ENCODE measurements around the gene SERP1.

Gene SERP1

DNA sequence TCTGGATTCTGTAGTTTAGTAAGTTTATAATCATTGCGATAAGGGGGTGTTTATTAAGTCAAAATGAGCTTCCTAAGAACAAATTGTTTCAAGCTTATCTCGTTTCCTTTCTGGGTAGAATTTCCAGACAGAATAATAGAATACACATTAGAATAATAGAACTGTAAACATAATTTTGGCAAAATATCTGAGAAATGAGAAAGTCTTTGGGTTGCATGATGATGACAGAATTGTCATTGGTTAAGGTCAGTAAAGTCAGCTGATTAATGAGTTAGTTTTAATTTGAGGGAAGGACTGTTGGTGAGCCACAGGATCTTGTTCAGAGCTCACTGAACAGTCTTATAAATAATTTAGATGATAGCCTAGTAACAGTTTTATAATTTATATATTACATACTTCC lies 10.5 kb upstream of the SERP1 start:
- Histone ChIP-seq H3K9me3 (ENCODE audit: insufficient read depth, low read depth, low read length) (no peaks in the 10 kb centered on the region), H3K27me3 (ENCODE audit: insufficient read depth, low read length) (no peaks in the 10 kb centered on the region), H3K36me3 (ENCODE audit: insufficient read depth, low read depth, low read length) (peaks cover 62% of the 10 kb centered on the region), H3K9ac (ENCODE audit: low read depth, low read length) (no peak overlapping the region), H3K4me3 (ENCODE audit: low read length) (no peak overlapping the region), H3K4me1 (ENCODE audit: insufficient read depth, low read length) (no peaks in the 10 kb centered on the region), H3K27ac (ENCODE audit: low read length) (no peak overlapping the region)

DNA sequence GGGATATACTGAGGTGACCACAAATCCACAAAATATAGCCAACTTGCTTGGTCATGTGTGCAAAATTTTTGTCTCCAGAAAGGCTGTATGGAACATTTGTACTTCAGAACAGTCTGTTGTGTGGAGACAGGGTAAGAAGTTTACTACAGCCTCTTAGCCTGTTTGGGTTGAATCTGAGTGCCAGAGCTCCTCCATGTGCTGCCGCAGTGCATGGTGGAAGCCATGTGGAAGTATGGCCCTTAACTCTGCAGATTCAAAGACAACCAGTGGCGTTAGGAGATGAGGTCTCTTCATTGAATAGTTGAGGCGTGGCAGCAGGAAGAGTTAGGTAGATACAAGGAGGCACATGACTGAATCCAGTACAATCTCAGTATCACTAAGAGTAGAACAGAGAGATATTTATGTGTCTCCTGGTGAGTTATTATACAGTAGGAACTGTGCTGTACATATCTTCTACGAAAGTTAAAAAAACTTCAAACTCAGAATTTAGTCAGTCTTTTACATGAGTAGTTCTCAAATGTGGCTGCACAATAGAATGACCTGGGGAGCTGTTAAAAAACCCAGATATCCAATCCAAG lies 9.7 kb upstream of the SERP1 start:
- Histone ChIP-seq H3K4me1 (ENCODE audit: insufficient read depth, low read length) (no peaks in the 10 kb centered on the region), H3K9ac (ENCODE audit: low read depth, low read length) (no peak overlapping the region), H3K9me3 (ENCODE audit: insufficient read depth, low read depth, low read length) (no peaks in the 10 kb centered on the region), H3K36me3 (ENCODE audit: insufficient read depth, low read depth, low read length) (peaks cover 62% of the 10 kb centered on the region), H3K4me3 (ENCODE audit: low read length) (no peak overlapping the region), H3K27ac (ENCODE audit: low read length) (no peak overlapping the region), H3K27me3 (ENCODE audit: insufficient read depth, low read length) (no peaks in the 10 kb centered on the region)

GRCh38 chr3:150547045-150547741 lies 897 bp upstream of the SERP1 start:
- H3K9me3 ChIP-seq (ENCODE audit: insufficient read depth, low read depth, low read length): no peaks in the 10 kb centered on the region
- no peaks in the 10 kb centered on the region for H3K27me3 ChIP-seq (ENCODE audit: insufficient read depth, low read length)
- peak overlapping the region; percentile 97; the same call in 1 of the 2 replicates for H3K9ac ChIP-seq (ENCODE audit: low read depth, low read length)
- peaks cover 30% of the 10 kb centered on the region for H3K36me3 ChIP-seq (ENCODE audit: insufficient read depth, low read depth, low read length)
- H3K27ac ChIP-seq (ENCODE audit: low read length): peak overlapping the region; percentile 90
- peaks cover 5% of the 10 kb centered on the region; the same call in 1 of the 2 replicates for H3K4me1 ChIP-seq (ENCODE audit: insufficient read depth, low read length)
- peak overlapping the region; percentile 95 for H3K4me3 ChIP-seq (ENCODE audit: low read length)

DNA sequence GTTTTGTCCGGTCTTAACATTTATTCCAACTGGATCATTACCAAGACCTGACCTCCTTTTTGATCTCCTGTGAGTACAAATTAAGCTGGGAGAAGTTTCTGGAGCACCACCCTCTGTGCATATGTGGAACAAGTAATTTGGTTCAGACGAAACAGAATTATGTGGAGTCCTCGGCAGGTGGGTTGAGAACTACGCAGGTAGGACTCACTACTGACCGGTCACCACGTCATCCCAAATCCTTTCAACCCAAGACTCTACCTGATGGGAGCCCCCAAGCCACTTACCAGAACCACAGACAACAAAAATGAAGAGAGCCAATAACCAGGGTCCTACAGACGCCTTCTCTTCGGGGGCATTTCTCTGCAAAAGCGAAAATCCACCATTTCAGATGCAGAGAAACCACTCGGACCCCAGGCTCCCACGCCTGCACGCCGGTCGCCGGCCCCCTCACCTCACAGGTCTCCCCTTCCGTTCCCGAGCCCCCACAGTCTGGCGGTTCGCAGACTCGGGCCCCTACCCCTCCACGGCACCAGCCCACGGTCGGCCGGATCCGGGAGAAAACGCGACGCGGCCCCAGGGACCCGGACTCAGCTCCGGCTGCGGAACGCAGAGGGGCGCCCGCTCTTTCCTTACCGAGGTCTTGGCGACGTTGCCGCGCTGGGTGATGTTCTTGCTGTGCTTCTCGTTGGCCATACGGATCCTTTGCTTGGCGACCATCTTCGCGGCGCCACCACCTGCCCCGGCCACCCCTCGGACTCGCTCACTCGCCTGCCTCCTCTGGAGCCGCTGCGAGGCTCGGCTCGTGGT lies 674 bp downstream of the SERP1 start:
- H3K9me3 ChIP-seq (ENCODE audit: insufficient read depth, low read depth, low read length): no peaks in the 10 kb centered on the region
- peak overlapping the region; percentile 95 for H3K4me3 ChIP-seq (ENCODE audit: low read length)
- peak overlapping the region; percentile 97 for H3K9ac ChIP-seq (ENCODE audit: low read depth, low read length)
- H3K36me3 ChIP-seq (ENCODE audit: insufficient read depth, low read depth, low read length): peaks cover 36% of the 10 kb centered on the region
- H3K27ac ChIP-seq (ENCODE audit: low read length): peak overlapping the region; percentile 80
- H3K4me1 ChIP-seq (ENCODE audit: insufficient read depth, low read length): peaks cover 5% of the 10 kb centered on the region; the same call in 1 of the 2 replicates
- H3K27me3 ChIP-seq (ENCODE audit: insufficient read depth, low read length): no peaks in the 10 kb centered on the region

- no peak overlapping the region for H3K27ac ChIP-seq (ENCODE audit: low read length)
- no peaks in the 10 kb centered on the region for H3K9me3 ChIP-seq (ENCODE audit: insufficient read depth, low read depth, low read length)
- H3K4me1 ChIP-seq (ENCODE audit: insufficient read depth, low read length): peaks cover 5% of the 10 kb centered on the region; the same call in 1 of the 2 replicates
- peak overlapping the region; percentile 95 for H3K4me3 ChIP-seq (ENCODE audit: low read length)
- no peaks in the 10 kb centered on the region for H3K27me3 ChIP-seq (ENCODE audit: insufficient read depth, low read length)
- H3K36me3 ChIP-seq (ENCODE audit: insufficient read depth, low read depth, low read length): peaks cover 36% of the 10 kb centered on the region
- H3K9ac ChIP-seq (ENCODE audit: low read depth, low read length): peak overlapping the region; percentile 97
Measured at GRCh38 chr3:150544726-150545125, 1.6 kb downstream of the SERP1 start.

GRCh38 chr3:150544041-150544440 lies 2.3 kb downstream of the SERP1 start:
- H3K4me3 ChIP-seq (ENCODE audit: low read length): peak overlapping the region; percentile 95
- H3K4me1 ChIP-seq (ENCODE audit: insufficient read depth, low read length): peaks cover 5% of the 10 kb centered on the region; the same call in 1 of the 2 replicates
- H3K9ac ChIP-seq (ENCODE audit: low read depth, low read length): peak overlapping the region; percentile 97; the same call in 1 of the 2 replicates
- H3K27ac ChIP-seq (ENCODE audit: low read length): no peak overlapping the region
- H3K36me3 ChIP-seq (ENCODE audit: insufficient read depth, low read depth, low read length): peaks cover 36% of the 10 kb centered on the region
- H3K27me3 ChIP-seq (ENCODE audit: insufficient read depth, low read length): no peaks in the 10 kb centered on the region
- no peaks in the 10 kb centered on the region for H3K9me3 ChIP-seq (ENCODE audit: insufficient read depth, low read depth, low read length)

GRCh38 chr3:150543531-150543930 lies 2.8 kb downstream of the SERP1 start:
- Histone ChIP-seq H3K4me3 (ENCODE audit: low read length) (no peak overlapping the region), H3K9ac (ENCODE audit: low read depth, low read length) (no peak overlapping the region), H3K27me3 (ENCODE audit: insufficient read depth, low read length) (no peaks in the 10 kb centered on the region), H3K9me3 (ENCODE audit: insufficient read depth, low read depth, low read length) (no peaks in the 10 kb centered on the region), H3K27ac (ENCODE audit: low read length) (no peak overlapping the region), H3K4me1 (ENCODE audit: insufficient read depth, low read length) (peaks cover 5% of the 10 kb centered on the region; the same call in 1 of the 2 replicates), H3K36me3 (ENCODE audit: insufficient read depth, low read depth, low read length) (peaks cover 36% of the 10 kb centered on the region)

DNA sequence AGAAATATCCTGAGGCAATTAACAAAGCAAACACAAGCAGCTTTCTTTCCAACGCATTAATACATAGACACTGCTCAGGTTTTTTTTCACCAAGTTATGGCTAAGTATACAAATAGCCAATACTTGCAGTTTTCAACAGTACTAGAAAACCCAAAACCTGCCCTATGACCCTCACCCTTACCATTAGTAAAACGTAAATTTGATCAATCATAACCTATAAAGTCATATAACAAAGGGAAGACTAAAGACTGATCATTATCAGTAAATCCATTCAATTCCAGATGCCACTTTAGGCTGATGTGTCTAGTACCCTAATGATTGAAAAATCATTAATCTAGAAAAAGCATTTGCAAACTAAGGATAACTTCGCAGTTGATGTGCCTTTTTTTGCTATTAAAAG lies 3.2 kb downstream of the SERP1 start:
- H3K27ac ChIP-seq (ENCODE audit: low read length): no peak overlapping the region
- H3K36me3 ChIP-seq (ENCODE audit: insufficient read depth, low read depth, low read length): peaks cover 36% of the 10 kb centered on the region
- H3K9ac ChIP-seq (ENCODE audit: low read depth, low read length): no peak overlapping the region
- H3K4me3 ChIP-seq (ENCODE audit: low read length): no peak overlapping the region
- peaks cover 5% of the 10 kb centered on the region; the same call in 1 of the 2 replicates for H3K4me1 ChIP-seq (ENCODE audit: insufficient read depth, low read length)
- H3K9me3 ChIP-seq (ENCODE audit: insufficient read depth, low read depth, low read length): no peaks in the 10 kb centered on the region
- H3K27me3 ChIP-seq (ENCODE audit: insufficient read depth, low read length): no peaks in the 10 kb centered on the region

DNA sequence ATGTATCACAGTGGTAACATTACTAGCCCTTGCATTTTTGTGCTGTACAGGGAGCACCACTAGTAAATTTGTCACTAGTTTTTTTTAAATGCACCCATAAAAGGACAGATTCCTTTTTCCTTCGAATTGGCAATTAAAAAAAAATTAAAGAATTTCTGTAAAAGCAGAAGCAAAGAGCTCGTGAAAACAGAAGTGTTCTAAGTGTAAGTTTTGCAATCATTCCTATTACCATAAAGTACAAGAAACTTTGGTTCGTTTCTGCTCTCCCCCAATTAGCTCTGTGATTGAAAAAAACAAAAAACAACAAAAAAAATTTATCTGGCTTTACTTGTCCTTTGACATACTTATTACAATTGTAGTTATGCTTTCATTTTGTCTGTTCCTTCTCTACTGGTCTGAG lies 5.3 kb downstream of the SERP1 start:
- peaks cover 5% of the 10 kb centered on the region; the same call in 1 of the 2 replicates for H3K4me1 ChIP-seq (ENCODE audit: insufficient read depth, low read length)
- H3K36me3 ChIP-seq (ENCODE audit: insufficient read depth, low read depth, low read length): peaks cover 36% of the 10 kb centered on the region
- H3K9me3 ChIP-seq (ENCODE audit: insufficient read depth, low read depth, low read length): no peaks in the 10 kb centered on the region
- H3K27ac ChIP-seq (ENCODE audit: low read length): no peak overlapping the region
- H3K9ac ChIP-seq (ENCODE audit: low read depth, low read length): no peak overlapping the region
- H3K4me3 ChIP-seq (ENCODE audit: low read length): no peak overlapping the region
- no peaks in the 10 kb centered on the region for H3K27me3 ChIP-seq (ENCODE audit: insufficient read depth, low read length)

GRCh38 chr3:150540297-150540696 lies 6.0 kb downstream of the SERP1 start:
- H3K4me1 ChIP-seq (ENCODE audit: insufficient read depth, low read length): peaks cover 5% of the 10 kb centered on the region; the same call in 1 of the 2 replicates

DNA sequence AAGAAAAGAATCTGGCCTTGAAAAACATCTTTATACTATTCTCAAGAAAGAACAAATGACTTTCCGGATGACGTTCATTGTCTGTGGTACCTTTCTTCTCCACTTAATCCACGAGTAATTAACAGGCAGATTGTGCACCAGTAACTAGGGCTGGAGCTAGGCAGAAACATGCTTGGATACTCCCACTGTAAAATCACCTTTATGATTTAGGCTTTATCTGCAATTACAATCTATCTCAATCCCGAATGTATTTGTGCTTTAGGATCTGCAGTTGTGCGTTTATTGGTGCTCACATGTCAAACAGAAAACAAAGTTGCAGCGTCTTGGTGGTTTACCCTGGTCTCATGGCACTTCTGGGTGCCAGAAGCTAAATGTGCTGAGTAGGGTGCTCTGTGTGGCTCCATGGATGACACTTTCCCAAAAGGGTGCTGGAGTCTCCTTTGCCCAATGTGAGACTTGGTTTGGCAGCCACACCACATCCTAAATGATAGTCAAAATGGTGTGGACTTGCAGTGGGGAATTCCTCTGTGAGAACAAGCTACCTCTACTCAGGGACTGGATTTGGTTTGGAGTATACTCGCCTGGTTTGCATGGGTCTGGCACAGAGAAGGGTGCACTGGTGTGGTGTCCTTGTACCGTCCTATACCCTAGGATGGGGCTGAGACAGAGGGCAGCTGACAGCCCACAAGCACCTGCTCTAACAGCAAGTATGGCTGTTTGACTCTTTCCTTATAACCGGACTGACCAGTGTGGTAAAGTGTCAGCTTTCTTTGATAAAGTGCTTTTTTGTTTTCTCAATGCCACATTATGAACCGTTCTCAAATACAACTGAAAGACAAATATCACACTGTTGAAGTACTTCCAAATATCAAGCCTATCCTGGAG lies 7.7 kb downstream of the SERP1 start:
- no peak overlapping the region for H3K9ac ChIP-seq (ENCODE audit: low read depth, low read length)
- peaks cover 23% of the 10 kb centered on the region for H3K36me3 ChIP-seq (ENCODE audit: insufficient read depth, low read depth, low read length)
- H3K4me3 ChIP-seq (ENCODE audit: low read length): no peak overlapping the region
- H3K9me3 ChIP-seq (ENCODE audit: insufficient read depth, low read depth, low read length): no peaks in the 10 kb centered on the region
- no peaks in the 10 kb centered on the region for H3K27me3 ChIP-seq (ENCODE audit: insufficient read depth, low read length)
- no peaks in the 10 kb centered on the region for H3K4me1 ChIP-seq (ENCODE audit: insufficient read depth, low read length)
- no peak overlapping the region for H3K27ac ChIP-seq (ENCODE audit: low read length)

More at GRCh38 chr3:150540297-150540696, 6.0 kb downstream of the SERP1 start:
- Histone ChIP-seq H3K4me3 (ENCODE audit: low read length) (no peak overlapping the region), H3K27ac (ENCODE audit: low read length) (no peak overlapping the region), H3K27me3 (ENCODE audit: insufficient read depth, low read length) (no peaks in the 10 kb centered on the region), H3K36me3 (ENCODE audit: insufficient read depth, low read depth, low read length) (peaks cover 36% of the 10 kb centered on the region), H3K9ac (ENCODE audit: low read depth, low read length) (no peak overlapping the region), H3K9me3 (ENCODE audit: insufficient read depth, low read depth, low read length) (no peaks in the 10 kb centered on the region)
